Right ventricle myocardium superior (tissue), 1 donor: ENCODE measurements around the gene SHROOM3. TPM values are rescaled to one million over a fixed set of nuclear protein-coding genes. Genes with fewer than 3 reads are reported as not detected.

Experiments used
- ATAC-seq: fragments of 200-7000 bp; cut with Tn5 transposase; one replicate; pipeline ENCODE4 v1.9.1; 2020; ENCODE audit warnings: mild to moderate bottlenecking; ENCODE audit not compliant: poor library complexity
- DNase-seq: peaks from one replicate; pipeline ENCODE4 v3.0.0-alpha.2; 2020
- intact Hi-C: fragments of 100-400 bp; cut with DNase I; formaldehyde crosslinking; loops from one replicate; pipeline ENCODE4 v1.11.2; 2022
- total RNA-seq: library from RNA; stranded (reverse); fragmentation: NEBNext Ultra II Directional; extraction: Animal tissue kit (Norgen Biotek cat#: 25700); gene quantifications from one replicate; pipeline ENCODE4 v1.2.1, GENCODE V29; 2021
- donor health status: DM: no; HTN: yes; CAD: no; lungs with severe emphysema.

Gene SHROOM3
- total RNA-seq, 1 donor from 2014 or later, result 10.5 TPM

DNA sequence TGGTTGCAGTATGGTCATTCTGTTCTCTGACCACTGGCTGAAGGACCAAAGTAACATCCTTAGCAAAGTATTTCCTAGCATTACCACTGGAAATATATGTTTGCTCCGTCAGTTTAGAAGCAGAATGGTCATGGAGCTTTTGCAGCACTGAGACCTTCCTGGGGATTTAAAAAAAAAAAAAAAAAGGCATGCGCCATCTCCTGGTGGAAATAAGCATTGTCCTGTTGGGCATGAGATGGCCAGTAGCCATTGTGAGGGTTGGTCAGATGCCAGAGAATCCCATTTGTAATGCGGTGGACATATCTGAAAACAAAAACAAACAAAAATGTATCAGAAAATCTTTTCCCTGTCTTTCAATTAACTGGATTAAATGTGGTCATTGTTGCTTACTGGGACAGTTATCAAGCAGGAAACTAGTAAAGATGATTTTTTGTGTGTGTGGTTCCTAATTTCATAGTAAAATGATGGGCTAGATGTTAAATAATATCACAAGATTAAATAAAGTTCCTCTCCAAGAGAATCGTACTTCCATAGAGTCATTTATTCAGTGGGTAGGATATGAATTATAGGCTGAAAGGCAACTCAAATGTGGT, 323.4 kb downstream of the SHROOM3 start:
- DNase-seq (no peak), ATAC-seq (peak; percentile 76)
- intact Hi-C loops, result loop anchor here (5.0 kb wide), 1 partner anchor 241 kb away; no protein-coding TSS in a partner anchor

DNA sequence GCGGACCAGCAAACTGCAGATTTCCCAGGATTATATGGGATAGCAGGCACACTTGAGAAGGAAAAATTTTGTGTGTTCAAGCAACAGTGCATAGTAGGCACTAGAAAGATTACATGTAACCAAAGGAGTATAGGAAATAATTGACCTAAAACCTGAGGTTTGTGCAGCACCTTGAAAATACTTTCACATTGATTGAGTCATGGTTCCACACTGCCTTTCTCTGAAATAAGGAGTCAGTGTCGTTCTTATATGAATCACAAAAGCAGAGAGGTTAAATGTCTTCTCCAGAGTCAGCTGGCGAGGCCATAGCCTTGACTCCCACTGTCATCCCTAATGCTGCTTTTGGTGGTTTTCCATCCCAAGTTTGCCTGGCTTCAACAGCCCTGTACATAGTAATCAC, 324.0 kb downstream of the SHROOM3 start:
- no peak for DNase-seq
- no peak for ATAC-seq
- intact Hi-C loops, result loop anchor here (5.0 kb wide), 1 partner anchor 242 kb away; no protein-coding TSS in a partner anchor

DNA sequence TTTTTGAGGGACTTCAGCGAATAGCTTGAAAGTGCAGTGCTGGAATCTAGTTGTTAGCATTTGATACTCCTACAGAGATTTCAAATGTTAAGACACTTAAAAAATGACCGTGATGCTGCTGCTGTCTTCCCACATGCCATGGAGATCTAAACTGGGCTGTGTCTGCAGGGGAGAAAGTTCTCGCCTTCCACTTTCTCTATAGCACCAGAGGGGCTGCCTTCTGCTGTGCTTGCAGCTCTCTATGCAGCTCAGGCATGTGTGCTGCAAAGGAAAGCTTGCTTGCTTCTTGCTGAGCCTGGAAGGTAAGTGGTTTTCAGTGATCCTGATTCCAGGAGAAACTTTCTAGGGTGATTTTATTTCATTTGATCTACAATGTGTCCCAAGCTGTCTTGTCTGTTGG, 325.2 kb downstream of the SHROOM3 start:
- intact Hi-C loops, result no loop called here
- ATAC-seq (no peak), DNase-seq (no peak)

DNA sequence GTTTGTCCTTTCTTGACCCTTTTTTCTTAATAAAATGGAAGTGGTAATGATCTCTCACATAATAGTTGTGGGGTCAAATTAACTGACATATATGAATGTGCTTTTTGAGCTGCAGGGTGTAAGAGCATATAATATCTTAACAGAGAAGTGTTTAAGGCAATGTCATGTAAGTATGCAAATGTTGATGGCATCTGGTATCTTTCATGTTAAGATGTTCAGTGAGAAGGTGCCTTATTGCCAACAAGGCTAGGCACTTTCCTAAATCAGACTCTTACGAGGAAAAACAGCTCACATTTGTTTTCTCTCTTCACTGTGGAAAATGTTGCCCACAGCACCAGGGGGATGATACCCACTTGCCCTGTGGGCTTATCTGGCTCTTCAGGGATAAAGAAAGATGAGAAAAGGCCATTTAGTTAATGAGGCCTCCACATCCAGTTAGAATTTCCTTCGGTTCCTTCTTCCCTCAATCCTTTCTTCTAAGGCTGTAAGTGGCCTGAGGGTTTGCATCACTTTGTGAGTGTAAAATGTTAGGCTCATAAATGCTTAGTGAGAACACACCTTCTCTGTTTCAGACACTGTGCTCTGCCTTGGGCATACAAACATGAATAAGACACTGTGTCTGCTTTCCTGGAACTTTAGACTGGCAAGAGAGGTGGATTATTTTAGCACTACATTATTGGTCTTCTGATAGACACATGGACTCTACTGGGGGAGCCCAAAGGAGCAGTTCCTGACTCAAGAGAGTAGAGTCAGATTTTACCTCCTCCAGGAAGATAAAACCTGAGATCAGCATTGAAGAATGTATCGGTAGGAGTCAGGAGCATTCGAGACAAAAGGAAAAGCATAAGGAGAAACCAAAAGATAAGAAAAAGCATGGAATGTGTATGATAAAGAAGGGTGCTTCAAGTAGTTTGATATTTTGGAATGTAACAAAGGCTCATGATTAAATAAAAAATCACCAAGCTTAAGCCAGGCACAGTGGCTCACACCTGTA, 327.4 kb downstream of the SHROOM3 start:
- intact Hi-C loops, result no loop called here
- DNase-seq (no peak), ATAC-seq (no peak)

DNA sequence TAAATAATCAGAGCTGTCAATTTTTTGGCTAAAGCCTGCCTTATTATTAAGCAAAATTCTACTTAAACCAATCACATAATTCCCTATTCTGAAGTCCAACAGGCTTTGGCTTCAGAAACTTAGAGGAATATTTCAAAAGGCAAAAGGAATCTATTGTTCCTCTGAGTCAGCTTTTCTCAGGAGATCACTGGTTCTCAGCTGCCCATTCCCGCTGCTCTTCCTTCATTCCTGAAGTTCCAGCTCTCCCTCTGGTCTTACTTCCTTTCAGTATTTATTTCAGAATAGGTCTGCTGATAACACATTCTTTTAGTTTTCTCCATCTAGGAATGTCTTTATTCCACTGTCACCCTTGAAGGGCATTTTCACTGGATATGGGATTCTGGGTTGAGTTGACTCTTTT, 329.2 kb downstream of the SHROOM3 start:
- no peak for ATAC-seq
- intact Hi-C loops, result no loop called here
- DNase-seq, result no peak

DNA sequence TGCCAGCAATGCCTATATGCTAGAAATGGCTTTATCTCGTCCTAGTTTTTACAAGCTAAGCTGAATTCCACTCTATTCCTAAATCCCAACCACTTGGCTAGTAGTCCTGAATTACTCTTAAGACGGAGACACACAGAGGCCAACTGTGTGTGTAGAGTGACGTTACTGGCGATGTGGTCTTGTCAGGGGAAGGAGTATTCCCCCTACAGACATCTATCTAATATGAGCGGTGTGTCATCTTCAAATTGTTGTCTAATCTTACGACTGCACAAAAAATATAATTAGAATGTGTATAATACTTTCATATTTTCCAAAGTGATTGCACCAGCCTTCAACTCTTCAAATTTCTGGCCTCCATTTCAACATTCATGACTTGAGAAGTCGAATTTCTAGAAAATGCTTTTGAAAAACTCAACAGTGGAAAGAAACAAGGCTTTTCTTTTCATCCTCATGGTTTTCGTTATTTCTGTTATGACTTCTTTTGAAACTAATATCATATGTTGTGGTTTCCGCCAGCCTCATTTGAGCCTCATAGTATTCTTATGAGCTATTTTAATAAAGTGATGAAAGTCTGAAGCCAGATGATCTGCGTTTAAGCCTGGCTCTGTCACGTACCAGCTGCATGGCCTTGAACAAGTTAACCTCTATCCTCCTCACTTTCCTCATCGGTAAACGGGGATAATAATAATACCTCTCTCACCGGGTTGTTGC, 330.6 kb downstream of the SHROOM3 start:
- ATAC-seq (no peak), DNase-seq (no peak)
- intact Hi-C loops, result no loop called here

DNA sequence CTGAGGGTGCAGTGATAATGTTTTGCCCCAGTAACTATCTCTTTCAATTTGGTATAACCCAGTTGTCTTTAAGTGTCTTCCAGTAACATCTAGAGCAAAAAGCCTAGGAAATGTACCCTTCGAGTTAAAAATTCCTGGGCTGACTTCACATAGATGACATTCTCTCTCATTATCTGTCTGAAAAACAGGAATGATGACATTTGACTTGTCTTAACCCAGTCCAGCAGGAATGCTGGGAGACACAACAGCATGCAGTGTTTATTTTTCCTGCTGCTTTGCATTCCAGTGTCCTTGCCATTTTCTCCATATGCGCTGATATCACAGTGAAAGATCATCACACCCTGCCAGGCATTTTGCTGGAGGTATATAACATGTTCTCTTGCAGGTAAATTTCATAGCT, 333.0 kb downstream of the SHROOM3 start:
- DNase-seq (no peak), ATAC-seq (no peak)
- intact Hi-C loops, result no loop called here

DNA sequence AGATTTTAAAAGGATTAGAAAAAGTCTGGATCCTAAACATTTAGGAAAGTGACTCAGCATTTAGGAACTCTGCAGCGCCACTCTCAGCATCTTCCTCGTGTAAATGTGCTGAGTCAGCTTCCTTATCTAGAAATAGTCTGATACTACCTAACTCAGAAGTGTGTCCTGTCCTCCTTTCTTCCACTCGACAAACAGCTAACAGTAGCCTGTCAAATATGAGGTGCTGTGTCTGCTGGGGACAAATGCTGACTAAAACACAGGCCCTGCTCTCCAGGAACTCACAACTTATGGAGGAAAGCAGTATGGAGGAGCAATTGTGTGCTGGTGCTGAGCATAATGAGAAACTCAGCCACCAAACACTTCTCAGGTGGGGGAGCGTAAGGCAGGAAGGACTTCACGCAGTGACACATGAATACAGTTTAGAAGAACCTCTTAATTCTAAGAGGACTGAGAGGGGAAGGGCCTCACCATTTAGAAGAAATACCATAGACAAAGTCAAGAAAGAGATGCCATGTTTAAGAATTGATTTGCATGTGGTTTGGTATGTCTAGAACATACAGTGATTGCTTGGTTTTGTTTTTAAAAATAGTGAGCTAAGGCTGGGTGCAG, 337.6 kb downstream of the SHROOM3 start:
- intact Hi-C loops, result no loop called here
- DNase-seq (no peak), ATAC-seq (no peak)

DNA sequence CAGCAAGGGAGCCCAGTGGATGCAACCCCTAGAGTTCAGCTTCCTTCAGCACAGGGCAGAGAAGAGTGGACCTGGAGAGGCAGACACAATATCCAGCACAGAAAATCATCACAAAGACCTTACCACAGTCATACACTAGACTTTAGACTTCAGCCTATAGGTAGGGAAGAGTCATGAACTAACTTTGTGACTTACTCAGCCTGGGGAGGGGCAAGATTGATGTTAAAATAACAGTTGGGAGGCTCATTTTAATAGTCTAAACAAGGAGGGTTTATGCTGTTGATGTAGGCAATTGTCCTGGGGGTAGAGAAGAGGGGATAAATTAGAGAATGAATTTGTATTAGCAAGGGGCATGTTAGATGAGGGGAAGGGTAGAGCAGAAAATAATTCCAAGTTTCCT, 338.7 kb downstream of the SHROOM3 start:
- intact Hi-C loops, result no loop called here
- ATAC-seq, result no peak
- no peak for DNase-seq

DNA sequence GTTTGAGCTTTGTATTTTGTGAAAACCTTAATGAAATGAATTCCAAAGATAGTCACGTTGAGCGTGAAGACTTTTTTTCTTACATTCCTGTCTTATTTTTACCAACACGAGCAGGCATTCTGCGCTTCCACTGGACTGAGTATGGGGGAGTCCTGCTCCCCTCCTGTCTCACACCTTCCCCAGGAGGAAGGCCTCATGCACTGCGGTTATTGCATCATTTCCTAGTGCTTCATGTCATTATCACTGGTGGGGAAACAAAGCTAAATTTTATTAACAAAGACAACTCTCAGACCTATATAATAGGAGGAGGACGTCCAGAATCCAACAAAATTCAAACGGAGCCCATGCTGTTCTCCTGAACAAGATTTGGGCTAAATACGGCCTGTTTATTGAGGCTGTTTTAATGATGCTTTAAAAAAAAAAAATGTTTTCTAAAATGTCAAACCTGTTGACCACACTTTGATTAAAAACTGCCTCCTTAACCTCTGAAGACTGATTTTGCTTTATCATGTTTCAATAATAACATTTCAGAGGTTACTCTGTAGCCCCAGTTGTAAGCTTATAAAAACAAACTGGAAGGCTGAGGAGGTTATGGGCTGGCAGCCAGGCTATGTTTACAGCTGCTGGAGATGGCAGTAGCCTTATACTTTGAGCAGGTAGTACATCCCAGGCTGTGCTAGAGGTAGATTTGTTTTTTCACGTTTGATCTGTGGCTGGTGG, 344.9 kb downstream of the SHROOM3 start:
- DNase-seq (no peak), ATAC-seq (no peak)
- intact Hi-C loops, result no loop called here

DNA sequence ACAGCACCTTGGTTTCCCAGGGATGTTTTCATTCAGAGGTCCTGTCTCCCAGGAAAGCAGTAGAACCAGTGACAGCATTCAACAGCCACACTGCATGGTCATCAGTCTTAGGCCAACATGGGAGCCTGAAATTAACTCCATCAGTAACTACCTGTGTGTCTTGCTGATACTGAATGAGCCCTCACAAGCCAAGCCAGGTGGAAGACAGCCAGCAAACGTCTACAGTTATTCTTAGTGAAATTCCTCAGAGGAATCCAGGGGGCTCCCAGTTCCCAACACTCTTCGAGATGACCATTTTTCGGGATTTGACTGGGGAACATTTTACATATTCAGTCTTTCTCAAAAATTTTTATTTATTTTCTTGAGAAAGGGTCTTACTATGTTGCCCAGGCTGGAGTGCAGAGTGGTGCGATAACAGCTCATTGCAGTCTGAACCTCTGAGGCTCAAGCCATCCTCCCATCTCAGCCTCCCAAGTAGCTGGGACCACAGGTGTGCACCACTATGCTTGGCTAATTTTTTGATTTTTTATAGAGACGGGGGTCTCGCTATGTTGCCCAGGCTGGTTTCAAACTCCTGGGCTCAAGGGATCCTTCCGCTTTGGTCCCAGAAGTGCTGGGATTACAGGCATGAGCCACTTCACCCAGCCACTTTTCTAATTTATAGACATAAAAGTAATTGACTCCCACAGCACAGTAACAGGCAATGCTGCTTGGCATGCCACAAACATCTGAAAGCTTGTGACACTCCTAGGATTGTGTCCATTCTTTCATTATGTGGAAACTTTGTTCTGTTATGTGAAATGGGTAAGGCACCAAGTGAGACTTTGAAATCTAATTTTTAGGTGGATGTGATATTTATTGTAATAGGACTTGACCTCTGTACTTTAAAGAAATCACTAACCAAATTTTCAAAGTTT, 346.0 kb downstream of the SHROOM3 start:
- intact Hi-C loops, result no loop called here
- DNase-seq, result no peak
- no peak for ATAC-seq

DNA sequence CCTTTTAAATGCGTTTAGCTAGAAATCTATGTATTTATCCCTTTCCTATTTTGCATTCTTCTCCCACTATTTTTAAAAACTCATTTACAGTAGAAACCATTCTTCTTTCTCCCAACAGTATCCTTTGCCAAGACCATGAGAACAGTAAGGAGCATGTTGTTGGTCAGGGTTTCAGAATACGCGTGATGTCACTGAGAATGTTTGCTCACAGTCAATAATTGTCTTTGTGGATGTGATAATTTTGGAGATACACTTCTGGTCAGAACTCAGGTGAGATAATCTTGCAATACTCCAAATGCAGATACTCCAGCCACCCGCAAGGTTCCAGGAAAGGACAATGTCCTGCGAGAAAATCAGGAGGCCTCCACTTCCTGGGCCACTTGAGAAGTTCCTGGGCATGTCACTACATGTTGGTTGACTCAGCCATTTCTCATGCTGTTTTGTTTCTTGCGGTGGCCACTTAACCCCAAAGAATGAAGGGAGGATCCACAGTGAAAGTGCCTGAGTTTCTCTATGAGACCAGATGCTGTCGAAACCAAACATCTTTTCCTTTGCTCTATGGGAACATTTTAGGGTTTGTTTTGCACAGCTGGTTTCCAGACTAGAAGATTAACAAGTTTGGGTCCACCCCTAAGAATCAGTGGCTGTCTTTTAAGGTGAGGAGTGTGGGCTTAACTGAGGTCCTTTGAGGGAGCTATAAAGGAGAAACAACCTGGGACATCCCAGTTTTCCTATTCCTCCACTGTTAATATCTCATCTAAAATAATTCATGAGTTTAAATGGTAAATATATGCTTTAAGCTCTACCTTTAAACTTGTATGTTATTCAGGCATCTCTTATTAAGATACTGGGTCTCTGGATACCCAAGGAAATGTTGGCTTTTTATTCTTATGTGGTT, 346.9 kb downstream of the SHROOM3 start:
- intact Hi-C loops, result no loop called here
- ATAC-seq (no peak), DNase-seq (no peak)

DNA sequence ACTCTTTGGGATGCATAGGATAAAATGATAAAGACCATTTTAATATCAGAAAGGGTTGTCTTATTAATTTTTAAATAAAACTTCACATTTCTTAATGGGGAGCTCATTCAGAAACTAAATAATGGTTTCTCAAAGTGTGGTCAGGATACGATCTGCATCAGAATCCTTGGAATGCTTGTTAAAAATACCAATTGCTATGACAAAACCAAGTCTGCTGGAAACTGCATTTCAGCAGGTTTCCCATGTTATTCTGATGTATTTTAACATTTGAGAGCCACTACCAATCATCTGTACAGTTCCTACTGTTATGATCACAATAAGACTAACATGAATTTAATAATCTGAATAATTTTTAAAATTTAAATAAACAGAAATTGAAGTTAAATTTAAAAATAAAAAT, 347.8 kb downstream of the SHROOM3 start:
- ATAC-seq, result no peak
- intact Hi-C loops, result no loop called here
- no peak for DNase-seq

DNA sequence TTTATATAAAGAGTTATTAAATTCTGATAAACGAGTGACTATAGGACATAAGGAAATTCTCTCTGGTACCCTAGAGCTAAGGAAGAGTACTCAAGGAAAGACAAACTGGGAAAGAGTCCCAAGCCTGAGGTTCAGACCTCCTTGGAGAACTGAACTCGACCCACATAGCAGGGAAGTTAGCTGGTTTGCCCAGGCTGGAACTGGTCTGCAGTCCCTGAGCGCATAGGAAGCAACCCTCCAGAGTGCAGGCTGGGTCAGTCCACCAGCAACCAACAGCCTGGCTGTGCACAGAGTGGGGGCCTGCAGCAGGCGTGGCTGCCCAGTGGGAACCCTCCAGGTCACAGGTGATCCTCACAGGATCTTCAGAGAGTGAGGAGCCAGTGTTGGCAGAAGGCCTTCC, 348.8 kb downstream of the SHROOM3 start:
- ATAC-seq, result no peak
- DNase-seq, result no peak
- intact Hi-C loops, result no loop called here

DNA sequence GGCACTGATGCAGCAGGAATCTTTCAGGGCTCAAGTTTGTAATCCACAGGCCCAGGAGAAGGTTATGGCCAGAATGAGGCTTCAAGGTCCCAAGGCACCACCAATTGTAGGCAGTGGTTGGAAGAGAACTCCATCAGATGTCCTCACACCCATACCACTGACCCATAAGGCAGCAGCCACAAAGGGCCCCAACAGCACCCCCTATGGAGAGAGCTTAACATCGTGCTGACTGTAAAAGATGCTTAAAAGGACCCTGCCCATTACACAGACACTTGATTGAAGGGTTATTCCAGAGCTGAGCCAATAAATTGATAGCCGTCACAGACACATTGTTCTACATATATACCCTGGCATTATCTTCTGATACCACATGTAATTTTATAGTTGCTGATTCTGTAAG, 349.2 kb downstream of the SHROOM3 start:
- ATAC-seq (no peak), DNase-seq (no peak)
- intact Hi-C loops, result no loop called here

DNA sequence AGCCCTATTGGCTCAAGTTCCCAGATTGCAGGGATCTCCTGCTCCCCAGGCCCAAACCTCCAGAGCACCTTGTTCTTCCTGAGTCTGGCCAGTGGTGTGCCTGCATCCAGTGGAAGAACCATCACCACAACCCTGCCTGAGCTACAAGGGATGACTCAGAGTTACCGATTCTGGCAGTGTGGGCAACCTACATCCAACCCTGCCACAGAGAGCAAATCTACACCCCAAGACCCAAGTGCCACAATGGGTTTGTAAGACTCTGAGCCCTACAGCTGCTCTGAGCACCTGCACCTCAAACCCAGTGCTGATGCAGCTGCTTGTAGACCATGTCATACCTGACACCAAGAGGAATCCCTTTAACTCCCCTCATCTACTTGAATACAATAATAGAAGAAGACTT, 352.9 kb downstream of the SHROOM3 start:
- DNase-seq, result no peak
- intact Hi-C loops, result no loop called here
- no peak for ATAC-seq

DNA sequence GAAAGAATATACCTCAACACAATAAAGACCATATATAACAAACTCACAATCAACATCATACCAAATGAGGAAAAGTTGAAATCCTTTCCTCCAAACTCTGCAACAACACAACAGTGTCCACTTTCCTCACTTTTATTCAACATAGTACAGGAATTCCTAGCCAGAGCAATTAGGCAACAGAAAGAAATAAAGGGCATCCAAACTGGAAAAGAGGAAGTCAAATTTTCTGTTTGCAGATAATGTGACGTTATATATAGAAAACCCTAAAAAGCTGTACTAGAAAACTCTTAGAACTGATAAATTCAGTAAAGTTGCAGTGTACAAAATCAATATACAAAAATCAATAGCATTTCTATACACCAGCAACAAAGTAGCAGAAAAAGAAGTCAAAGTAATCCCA, 355.3 kb downstream of the SHROOM3 start:
- ATAC-seq (no peak), DNase-seq (no peak)
- intact Hi-C loops, result no loop called here
